HUES6 (cell line): ENCODE measurements around the gene ATP8A1.
"Not testable (repeated sequence)": the region's sequence is repeated elsewhere in the genome, so short reads cannot be mapped to it uniquely, and the experiment has no call there.

Experiments used
- H3K27ac ChIP-seq: 2 replicates; pipeline ENCODE4 v1.7.0; 2013; ENCODE audit warnings: low read depth, mild to moderate bottlenecking, low read length, inconsistent platforms
- H3K27me3 ChIP-seq: 2 replicates; pipeline ENCODE4 v1.6.1; 2013; ENCODE audit warnings: low read length; ENCODE audit not compliant: control insufficient read depth, insufficient read depth
- H3K36me3 ChIP-seq: 2 replicates; pipeline ENCODE4 v1.6.1; 2013; ENCODE audit warnings: low read length; ENCODE audit not compliant: control insufficient read depth, insufficient read depth
- H3K4me1 ChIP-seq: 2 replicates; pipeline ENCODE4 v1.6.1; 2013; ENCODE audit warnings: low read length; ENCODE audit not compliant: control insufficient read depth, insufficient read depth
- H3K4me3 ChIP-seq: 2 replicates; pipeline ENCODE4 v1.5.1; 2013; ENCODE audit warnings: low read depth, low read length
- H3K9ac ChIP-seq: one replicate; pipeline ENCODE4 v1.6.1; 2013; ENCODE audit warnings: mild to moderate bottlenecking, low read length
- H3K9me3 ChIP-seq: 2 replicates; pipeline ENCODE4 v1.6.1; 2013; ENCODE audit warnings: low read depth, low read length; ENCODE audit not compliant: control insufficient read depth, insufficient read depth

The ATP8A1 gene

GRCh38 chr4:42390622-42391354 is 266.1 kb downstream of the ATP8A1 start:
- no peak overlapping the region for H3K27ac ChIP-seq
- no peaks in the 10 kb centered on the region for H3K36me3 ChIP-seq
- H3K9me3 ChIP-seq = no peaks in the 10 kb centered on the region
- H3K27me3 ChIP-seq = peaks cover 13% of the 10 kb centered on the region
- no peak overlapping the region for H3K4me3 ChIP-seq
- no peak overlapping the region for H3K9ac ChIP-seq
- 0 out of 2 replicates have a peak, but pooled peaks cover 7% of the 10 kb centered on the region for H3K4me1 ChIP-seq

GRCh38 chr4:42385516-42385915 is 271.4 kb downstream of the ATP8A1 start:
- H3K9me3 ChIP-seq = no peaks in the 10 kb centered on the region

DNA sequence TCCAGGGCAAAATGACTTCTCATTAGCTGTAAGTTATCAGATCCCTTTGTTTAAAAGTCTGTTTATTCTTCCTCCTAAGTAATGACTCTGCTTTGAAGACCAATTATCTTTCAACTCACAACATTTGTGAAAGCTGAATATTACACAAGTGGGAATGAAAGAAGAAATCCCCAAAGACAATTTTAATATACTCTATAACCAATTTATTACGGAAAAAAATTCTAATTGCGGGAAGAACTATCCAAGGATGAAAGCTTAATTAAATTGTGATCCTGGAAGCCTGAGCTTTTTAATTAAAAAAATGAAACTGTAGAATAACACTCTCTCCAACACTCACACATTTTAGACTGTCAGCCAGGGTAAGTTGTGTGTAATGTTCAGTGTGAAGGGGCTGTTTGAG is 275.2 kb downstream of the ATP8A1 start:
- no peak overlapping the region for H3K4me3 ChIP-seq
- H3K27me3 ChIP-seq = no peaks in the 10 kb centered on the region
- no peak overlapping the region for H3K9ac ChIP-seq
- H3K36me3 ChIP-seq = no peaks in the 10 kb centered on the region
- no peak overlapping the region for H3K27ac ChIP-seq
- no peaks in the 10 kb centered on the region for H3K9me3 ChIP-seq
- no peaks in the 10 kb centered on the region for H3K4me1 ChIP-seq

More at GRCh38 chr4:42385516-42385915, 271.4 kb downstream of the ATP8A1 start:
- H3K9ac ChIP-seq = no peak overlapping the region
- no peak overlapping the region for H3K27ac ChIP-seq
- no peak overlapping the region for H3K4me3 ChIP-seq
- H3K27me3 ChIP-seq = no peaks in the 10 kb centered on the region
- no peaks in the 10 kb centered on the region for H3K4me1 ChIP-seq
- H3K36me3 ChIP-seq = no peaks in the 10 kb centered on the region

DNA sequence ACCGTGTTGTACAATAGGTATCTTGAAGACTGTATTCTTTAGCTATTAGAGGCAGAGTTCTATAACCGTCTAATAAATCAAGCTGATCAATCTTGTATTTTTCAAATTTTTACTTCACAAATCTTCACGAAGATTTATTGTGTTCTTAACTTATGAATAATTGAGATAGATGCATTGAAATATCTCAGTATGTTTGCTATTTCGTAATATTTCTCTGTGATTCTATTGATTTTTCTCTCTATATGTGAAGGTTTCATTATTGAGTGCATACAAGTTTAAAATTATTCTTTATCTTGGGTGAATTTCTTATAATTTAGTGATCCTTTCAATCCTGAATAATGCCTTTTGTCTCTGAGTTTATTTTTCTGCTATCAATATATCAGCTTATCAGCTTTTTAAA is 279.4 kb downstream of the ATP8A1 start:
- Histone ChIP-seq H3K4me1 (no peaks in the 10 kb centered on the region), H3K27me3 (no peaks in the 10 kb centered on the region), H3K4me3 (no peak overlapping the region), H3K36me3 (no peaks in the 10 kb centered on the region), H3K9ac (no peak overlapping the region), H3K27ac (no peak overlapping the region), H3K9me3 (no peaks in the 10 kb centered on the region)

- not testable (repeated sequence) for H3K27ac ChIP-seq, H3K36me3 ChIP-seq, H3K9ac ChIP-seq, H3K9me3 ChIP-seq, H3K4me1 ChIP-seq, H3K27me3 ChIP-seq, H3K4me3 ChIP-seq
These were observed 284.6 kb downstream of the ATP8A1 start for GRCh38 chr4:42372303-42372702.

GRCh38 chr4:42371305-42372252 is 285.3 kb downstream of the ATP8A1 start:
- Histone ChIP-seq H3K9ac (no peak overlapping the region), H3K4me1 (no peaks in the 10 kb centered on the region), H3K27me3 (no peaks in the 10 kb centered on the region), H3K9me3 (no peaks in the 10 kb centered on the region), H3K27ac (no peak overlapping the region), H3K4me3 (no peak overlapping the region), H3K36me3 (no peaks in the 10 kb centered on the region)

DNA sequence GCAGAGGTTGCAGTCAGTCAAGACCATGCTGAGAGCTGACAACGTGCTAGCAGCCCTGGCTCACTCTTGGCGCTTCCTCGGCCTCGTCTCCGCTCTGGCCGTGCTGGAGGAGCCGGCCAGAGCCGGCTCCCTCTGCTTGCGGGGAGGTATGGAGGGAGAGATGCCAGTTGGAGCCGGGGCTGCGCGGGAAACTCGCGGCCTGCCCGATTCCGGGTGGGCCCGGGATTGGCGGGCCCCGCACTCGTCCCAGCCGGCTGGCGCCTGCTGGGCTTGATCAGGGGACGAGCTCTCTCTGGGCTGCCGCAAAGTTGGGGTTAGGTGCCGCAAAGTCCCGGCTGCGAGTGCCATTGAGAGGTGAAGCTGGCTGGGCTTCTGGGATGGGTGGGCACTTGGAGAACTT is 287.4 kb downstream of the ATP8A1 start:
- Histone ChIP-seq H3K27me3 (no peaks in the 10 kb centered on the region), H3K4me3 (no peak overlapping the region), H3K4me1 (no peaks in the 10 kb centered on the region), H3K9me3 (no peaks in the 10 kb centered on the region), H3K36me3 (no peaks in the 10 kb centered on the region), H3K9ac (no peak overlapping the region), H3K27ac (no peak overlapping the region)

DNA sequence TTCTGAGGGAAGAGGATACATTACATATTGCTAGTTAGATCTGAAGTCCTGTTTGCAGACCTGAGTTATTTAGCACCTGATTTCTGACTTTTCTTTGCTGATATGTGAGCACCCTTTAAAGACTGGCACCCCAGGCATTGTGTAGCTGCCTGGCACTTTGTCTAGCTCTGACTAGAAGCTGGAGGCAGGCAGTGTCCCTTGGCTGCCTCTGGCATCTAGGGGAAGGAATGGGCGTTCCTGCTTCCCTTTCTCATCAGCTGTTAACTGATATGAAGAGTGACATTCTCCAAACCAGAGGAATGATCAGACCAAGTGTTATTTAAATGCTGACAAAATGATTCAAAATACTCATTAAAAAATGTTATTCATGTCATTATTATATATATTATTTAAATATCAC is 289.9 kb downstream of the ATP8A1 start:
- H3K4me1 ChIP-seq = no peaks in the 10 kb centered on the region
- no peak overlapping the region for H3K4me3 ChIP-seq
- no peak overlapping the region for H3K9ac ChIP-seq
- H3K36me3 ChIP-seq = no peaks in the 10 kb centered on the region
- H3K27me3 ChIP-seq = no peaks in the 10 kb centered on the region
- no peak overlapping the region for H3K27ac ChIP-seq
- H3K9me3 ChIP-seq = no peaks in the 10 kb centered on the region

DNA sequence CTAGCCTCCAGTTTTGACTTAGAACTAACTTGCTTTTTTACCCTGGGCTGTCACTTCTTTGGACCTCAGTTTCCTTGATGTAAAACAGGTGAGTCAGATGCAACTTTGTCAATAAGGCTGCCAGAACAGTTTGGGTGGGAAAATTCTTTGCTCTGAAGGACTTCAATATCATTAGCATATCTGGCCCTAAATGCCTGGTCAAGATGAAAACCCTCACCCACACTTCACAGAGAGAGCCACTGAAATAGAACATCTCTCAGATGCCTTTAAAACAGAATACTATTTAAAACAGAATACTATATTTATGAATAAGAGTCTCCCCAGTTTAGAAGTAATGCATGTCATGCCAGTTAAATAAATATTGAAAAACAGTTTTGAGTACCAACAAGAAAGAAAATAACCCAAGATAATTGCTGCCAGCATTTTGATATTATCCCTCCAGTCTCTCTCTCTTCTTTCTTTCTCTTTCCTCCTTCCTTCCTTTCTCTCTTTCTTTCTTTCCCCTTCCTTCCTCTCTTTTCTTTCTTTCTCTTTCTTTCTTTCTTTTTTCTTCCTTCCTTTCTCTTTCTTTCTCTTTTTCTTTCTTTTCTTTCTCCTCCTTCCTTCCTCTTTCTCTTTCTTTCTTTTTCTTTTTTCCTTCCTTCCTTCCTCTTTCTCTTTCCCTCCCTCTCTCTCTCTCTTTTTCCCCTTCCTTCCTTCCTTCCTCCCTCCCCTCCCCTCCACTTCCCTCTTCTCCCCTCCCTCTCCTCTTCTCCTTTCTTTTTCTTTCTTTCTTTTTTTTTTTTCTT is 292.4 kb downstream of the ATP8A1 start:
- Histone ChIP-seq H3K36me3 (no peaks in the 10 kb centered on the region), H3K4me1 (no peaks in the 10 kb centered on the region), H3K9me3 (no peaks in the 10 kb centered on the region), H3K4me3 (no peak overlapping the region), H3K27ac (no peak overlapping the region), H3K9ac (no peak overlapping the region), H3K27me3 (no peaks in the 10 kb centered on the region)

DNA sequence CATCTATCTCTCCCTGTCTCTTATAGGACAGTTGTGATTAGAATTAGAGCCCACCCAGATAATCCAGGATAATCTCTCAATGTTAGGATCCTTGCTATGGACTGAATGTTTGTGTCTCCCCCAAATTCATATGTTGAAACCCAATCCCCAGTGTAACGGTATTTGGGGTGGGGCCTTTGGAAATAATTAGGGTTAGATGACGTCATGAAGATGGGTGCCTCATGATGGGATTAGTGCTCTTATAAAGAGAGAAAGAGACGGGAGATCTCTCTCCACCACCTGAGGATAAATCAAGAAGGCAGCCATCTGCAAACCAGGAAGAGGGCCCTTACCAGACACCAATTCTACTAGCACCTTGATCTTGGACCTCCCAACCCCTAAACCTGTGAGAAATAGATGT is 293.3 kb downstream of the ATP8A1 start:
- Histone ChIP-seq H3K9me3 (no peaks in the 10 kb centered on the region), H3K27me3 (no peaks in the 10 kb centered on the region), H3K27ac (no peak overlapping the region), H3K4me3 (no peak overlapping the region), H3K9ac (no peak overlapping the region), H3K4me1 (no peaks in the 10 kb centered on the region), H3K36me3 (no peaks in the 10 kb centered on the region)
